Small intestine (tissue), 7 donors: ENCODE results near the gene NCAM1. TPM values are rescaled to one million over a fixed set of nuclear protein-coding genes. Genes with fewer than 3 reads are reported as not detected.

Experiments used
- DNase-seq, 2 donors: peaks; one replicate each; pipeline versions ENCODE4 v3.0.0 to v3.0.0-alpha.2; 2013
- FAIRE-seq: peaks from 2 replicates; lab custom pipeline; 2012; peaks lifted over from hg19 to GRCh38; lab: Jason Lieb, UNC
- H3K27ac ChIP-seq, 3 donors: one replicate each; pipeline ENCODE4 v1.5.1; 2013; ENCODE audit warnings: low read length in 2 of 3, mild to moderate bottlenecking in 2 of 3, control low read depth in 1 of 3, inconsistent platforms in 1 of 3, low read depth in 1 of 3, moderate library complexity in 1 of 3
- H3K27me3 ChIP-seq, 3 donors: one replicate each; pipeline ENCODE4 v1.6.1; 2013; ENCODE audit warnings: low read length in 3 of 3, inconsistent platforms in 1 of 3; ENCODE audit not compliant: control insufficient read depth in 3 of 3, insufficient read depth in 3 of 3
- H3K36me3 ChIP-seq, 3 donors: one replicate each; pipeline ENCODE4 v1.6.1; 2013; ENCODE audit warnings: low read length in 3 of 3, inconsistent platforms in 1 of 3, low read depth in 1 of 3, mild to moderate bottlenecking in 1 of 3, moderate library complexity in 1 of 3; ENCODE audit not compliant: control insufficient read depth in 3 of 3, insufficient read depth in 2 of 3
- H3K4me1 ChIP-seq, 3 donors: one replicate each; pipeline ENCODE4 v1.6.1; 2013; ENCODE audit warnings: low read length in 2 of 3, inconsistent platforms in 1 of 3, low read depth in 1 of 3, mild to moderate bottlenecking in 1 of 3, moderate library complexity in 1 of 3; ENCODE audit not compliant: control insufficient read depth in 3 of 3, insufficient read depth in 2 of 3
- H3K4me3 ChIP-seq, 3 donors: one replicate each; pipeline ENCODE4 v1.5.1; 2013; ENCODE audit warnings: low read length in 3 of 3, control low read depth in 1 of 3, inconsistent platforms in 1 of 3, low read depth in 1 of 3, mild to moderate bottlenecking in 1 of 3, moderate library complexity in 1 of 3
- H3K9me3 ChIP-seq, 2 donors: one replicate each; pipeline ENCODE4 v1.6.1; 2013; ENCODE audit warnings: low read depth in 1 of 2, low read length in 1 of 2; ENCODE audit not compliant: control insufficient read depth in 2 of 2, insufficient read depth in 1 of 2
- WGBS, 3 donors: extraction: QIAGEN DNeasy Blood & Tissue Kit; methylation state at CpG; one replicate each; pipeline ENCODE4 v1.1.7; 2013; 5-methylcytosine and 5-hydroxymethylcytosine counted together
- polyA plus RNA-seq, 4 donors: library from polyadenylated mRNA; stranded (reverse) in 3 of 4; unstranded in 1 of 4; fragments of 200-250 nt in 3 of 4; fragments of 120-200 nt in 1 of 4; gene quantifications; one replicate each; pipeline versions ENCODE4 v1.2.1 to v1.2.3, GENCODE V29; 2013
- donor health status: healthy with polysubstance abuse.
- donor health status: control.
- donor health status: control.
- donor health status: Bipolar disorder and iron deficiency.
- donor health status: healthy.

NCAM1 gene
- polyA plus RNA-seq, 4 donors, result 0.67 to 16.2 (median 9.1) TPM

DNA sequence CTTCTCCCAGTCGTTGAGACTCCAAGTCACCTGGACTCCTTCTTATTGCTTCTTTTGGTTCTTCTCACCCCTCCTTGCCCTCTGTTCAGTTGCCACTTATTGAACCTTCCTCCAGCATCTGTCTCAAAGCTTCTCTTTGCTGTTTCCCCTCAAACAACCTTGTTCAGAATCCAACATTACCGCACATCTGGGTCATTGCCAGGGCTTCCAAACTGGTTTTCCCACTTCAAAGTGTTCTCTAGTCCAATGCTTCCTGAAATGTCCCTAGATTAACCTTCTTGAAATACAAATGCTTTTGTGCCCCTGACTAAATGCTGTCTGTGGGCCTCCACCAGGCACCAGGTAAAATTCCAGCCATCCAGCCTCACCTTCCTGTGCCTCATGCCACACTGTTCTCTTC, 252.3 kb downstream of the NCAM1 start:
- no peak for DNase-seq
- no peak for FAIRE-seq

DNA sequence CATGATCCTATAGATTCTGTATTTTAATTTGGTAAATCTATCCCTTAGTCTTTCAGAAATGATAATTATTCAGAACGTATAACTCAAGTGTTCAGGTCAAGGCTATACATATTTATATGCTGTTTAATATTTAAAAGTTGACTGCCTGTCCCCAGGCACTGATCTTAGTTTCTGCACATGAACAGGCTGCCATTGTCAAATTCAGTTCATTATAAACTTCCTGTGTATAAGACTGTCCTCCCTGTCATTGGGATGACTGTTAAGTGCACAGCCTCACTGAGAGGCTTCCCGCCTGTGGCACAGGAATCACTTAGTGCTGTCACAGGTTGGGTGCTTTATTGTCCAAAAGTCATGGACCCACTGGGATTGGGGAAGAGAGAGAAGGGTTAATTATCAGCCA, 261.0 kb downstream of the NCAM1 start:
- Histone ChIP-seq H3K4me1 (no peaks in the 10 kb centered on the region), H3K27ac (no peak overlapping the region), H3K27me3 (peaks cover 0 to 2% (median 0%) of the 10 kb centered on the region in 3 donors), H3K4me3 (no peak overlapping the region), H3K36me3 (no peaks in the 10 kb centered on the region), H3K9me3 (no peaks in the 10 kb centered on the region)
- DNase-seq (no peak), FAIRE-seq (no peak)
- WGBS, 3 donors, result 69 to 83% (median 75%) methylated on average over 2 of the region's 2 CpGs

More for the DNA sequence above, 252.3 kb downstream of the NCAM1 start:
- Histone ChIP-seq H3K27me3 (peaks cover 0 to 2% (median 2%) of the 10 kb centered on the region in 3 donors), H3K36me3 (peaks cover 0 to 7% (median 0%) of the 10 kb centered on the region in 3 donors), H3K27ac (no peak overlapping the region), H3K9me3 (no peaks in the 10 kb centered on the region), H3K4me3 (no peak overlapping the region), H3K4me1 (no peaks in the 10 kb centered on the region)
- WGBS, 3 donors, result 51 to 74% (median 52%) methylated on average over 2 of the region's 2 CpGs

DNA sequence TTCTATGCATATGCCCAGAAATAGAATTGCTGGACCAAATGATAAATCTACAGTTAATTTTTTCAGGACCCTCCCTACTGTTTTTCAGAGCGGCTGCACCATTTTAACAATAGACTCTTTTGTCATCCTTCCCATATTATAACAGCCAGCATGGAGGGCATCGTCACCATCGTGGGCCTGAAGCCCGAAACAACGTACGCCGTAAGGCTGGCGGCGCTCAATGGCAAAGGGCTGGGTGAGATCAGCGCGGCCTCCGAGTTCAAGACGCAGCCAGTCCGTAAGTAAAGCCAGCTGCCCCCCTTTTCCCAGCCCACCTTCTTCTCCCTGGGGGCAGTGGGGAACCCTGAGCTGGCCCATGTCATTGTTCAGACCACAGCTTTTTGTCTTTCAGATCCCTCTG, 273.7 kb downstream of the NCAM1 start:
- H3K36me3 ChIP-seq, result peaks cover 0 to 6% (median 0%) of the 10 kb centered on the region in 3 donors
- 92 to 95% (median 93%) methylated on average over 14 of the region's 14 CpGs for WGBS, 3 donors
- no peak overlapping the region for H3K4me3 ChIP-seq
- no peak for FAIRE-seq
- H3K27ac ChIP-seq, result no peak overlapping the region
- no peaks in the 10 kb centered on the region for H3K9me3 ChIP-seq
- no peaks in the 10 kb centered on the region for H3K27me3 ChIP-seq
- no peak for DNase-seq
- no peaks in the 10 kb centered on the region for H3K4me1 ChIP-seq

DNA sequence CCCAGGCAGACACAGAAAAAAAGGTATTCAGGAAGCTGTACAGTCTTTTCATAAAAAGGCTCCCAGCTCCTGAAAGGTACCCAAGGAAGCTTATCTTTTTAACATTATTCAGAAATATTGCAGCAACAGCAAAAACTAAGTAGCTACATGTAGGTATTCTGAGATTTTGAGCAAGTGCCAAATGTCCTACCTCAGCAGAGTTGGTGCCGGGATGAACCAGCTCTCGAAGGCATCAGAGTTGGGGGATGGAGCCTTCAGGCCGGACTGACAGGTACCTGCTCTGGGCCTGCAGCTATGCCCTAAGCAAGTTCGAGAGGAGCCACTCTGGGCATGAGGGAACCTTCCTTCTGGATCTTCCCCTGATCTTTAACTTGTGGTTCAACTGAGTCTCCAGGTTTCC, 276.0 kb downstream of the NCAM1 start:
- 82 to 88% (median 85%) methylated on average over 4 of the region's 4 CpGs for WGBS, 3 donors
- no peak overlapping the region for H3K4me3 ChIP-seq
- H3K4me1 ChIP-seq, result no peaks in the 10 kb centered on the region
- H3K9me3 ChIP-seq, result no peaks in the 10 kb centered on the region
- H3K27ac ChIP-seq, result no peak overlapping the region
- peaks cover 0 to 6% (median 0%) of the 10 kb centered on the region in 3 donors for H3K36me3 ChIP-seq
- H3K27me3 ChIP-seq, result peaks cover 0 to 2% (median 0%) of the 10 kb centered on the region in 3 donors
- DNase-seq (no peak), FAIRE-seq (no peak)

DNA sequence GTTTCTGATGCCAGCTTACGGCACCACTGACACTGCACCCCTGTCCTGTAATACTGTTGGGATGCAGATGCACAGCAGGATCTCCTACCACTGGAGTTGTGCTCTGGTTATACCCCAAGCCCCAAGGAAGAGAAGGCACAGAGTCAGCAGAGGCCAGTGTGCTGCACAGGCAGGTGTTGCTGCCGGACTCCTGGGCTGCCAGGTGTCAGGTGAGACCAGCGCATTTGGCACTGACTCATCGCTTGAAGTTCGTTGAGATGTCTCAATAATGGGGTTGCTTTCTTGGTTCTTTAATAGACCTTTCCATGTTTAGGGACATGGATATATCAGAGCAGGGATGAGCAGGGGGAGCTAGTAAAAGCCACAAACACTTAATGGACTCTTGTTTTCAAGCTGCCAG, 277.5 kb downstream of the NCAM1 start:
- Histone ChIP-seq H3K9me3 (no peaks in the 10 kb centered on the region), H3K4me1 (peaks cover 0 to 2% (median 0%) of the 10 kb centered on the region in 3 donors), H3K4me3 (no peak overlapping the region), H3K27me3 (peaks cover 0 to 6% (median 2%) of the 10 kb centered on the region in 3 donors), H3K36me3 (peaks cover 0 to 2% (median 0%) of the 10 kb centered on the region in 3 donors), H3K27ac (no peak overlapping the region)
- DNase-seq (no peak), FAIRE-seq (no peak)
- WGBS, 3 donors, result 68 to 92% (median 87%) methylated on average over 5 of the region's 5 CpGs

DNA sequence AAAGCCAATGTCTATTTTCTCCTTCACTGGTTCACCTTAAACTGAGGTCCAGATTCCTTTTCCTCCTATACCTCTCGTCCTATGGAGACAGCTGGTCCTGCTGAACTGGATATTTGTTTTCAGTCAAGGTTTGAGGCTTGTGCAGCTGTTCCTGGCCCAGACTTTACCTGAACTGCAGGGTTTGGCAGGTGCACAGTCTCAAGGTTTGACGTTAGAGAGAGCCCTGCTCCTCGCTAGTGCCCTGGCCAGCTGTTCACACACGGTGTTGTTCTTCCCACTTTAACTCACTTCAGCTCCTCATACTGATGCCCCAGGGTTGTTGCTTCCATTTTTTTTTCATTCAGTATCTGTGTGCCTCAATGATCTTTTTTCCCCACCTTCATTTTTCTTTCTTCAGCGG, 279.2 kb downstream of the NCAM1 start:
- FAIRE-seq (no peak), DNase-seq (no peak)
- Histone ChIP-seq H3K36me3 (no peaks in the 10 kb centered on the region), H3K4me1 (peaks cover 0 to 2% (median 0%) of the 10 kb centered on the region in 3 donors), H3K9me3 (no peaks in the 10 kb centered on the region), H3K4me3 (no peak overlapping the region), H3K27ac (no peak overlapping the region), H3K27me3 (peaks cover 0 to 6% (median 2%) of the 10 kb centered on the region in 3 donors)
- 35 to 72% (median 43%) methylated on average over 5 of the region's 5 CpGs for WGBS, 3 donors

DNA sequence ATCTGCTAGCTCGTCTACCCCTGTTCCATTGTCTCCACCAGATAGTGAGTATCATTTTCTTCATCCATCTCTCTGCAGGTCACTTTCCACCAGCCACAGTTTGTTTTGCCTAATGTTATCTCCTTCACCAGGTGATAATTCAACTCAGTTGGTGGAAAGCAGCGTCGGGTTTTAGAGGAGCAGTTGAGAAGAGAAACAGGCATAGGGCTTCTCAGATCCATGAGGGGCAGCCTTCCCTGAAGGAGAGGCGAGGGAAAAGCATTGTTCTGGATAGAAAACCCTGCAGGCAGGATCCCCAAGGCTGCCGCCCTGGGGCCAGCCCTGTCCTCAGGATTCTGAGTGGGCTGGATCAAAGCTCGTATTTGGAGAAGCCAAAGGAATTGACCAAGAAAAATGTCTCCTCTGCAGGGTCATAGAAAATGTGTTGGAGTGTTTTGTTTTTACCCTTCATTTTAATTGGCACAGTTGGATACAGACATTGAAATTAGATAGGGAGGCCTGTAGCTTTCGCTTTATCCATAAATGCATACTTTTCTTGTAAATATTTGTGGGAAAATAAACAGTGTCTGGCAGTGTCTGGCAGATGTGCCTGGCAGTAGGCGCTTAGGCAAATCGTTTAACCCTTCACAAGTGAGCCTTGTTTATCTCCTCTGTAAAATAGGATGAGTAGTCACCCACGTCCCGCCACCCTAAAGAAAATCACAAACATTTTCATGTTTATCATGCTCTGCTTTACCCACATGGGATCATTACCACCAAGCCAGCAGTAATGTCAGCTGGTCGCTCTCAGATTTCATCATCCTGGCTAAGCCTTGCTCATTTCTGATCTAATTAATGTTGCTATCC, 279.8 kb downstream of the NCAM1 start:
- Histone ChIP-seq H3K4me3 (no peak overlapping the region), H3K9me3 (no peaks in the 10 kb centered on the region), H3K4me1 (peaks cover 0 to 2% (median 0%) of the 10 kb centered on the region in 3 donors), H3K27me3 (peaks cover 0 to 6% (median 2%) of the 10 kb centered on the region in 3 donors), H3K27ac (peak overlapping the region in 1 of 3 donors; percentile 23), H3K36me3 (no peaks in the 10 kb centered on the region)
- FAIRE-seq (no peak), DNase-seq (no peak)
- WGBS, 3 donors, result 58 to 64% (median 62%) methylated on average over 12 of the region's 12 CpGs

DNA sequence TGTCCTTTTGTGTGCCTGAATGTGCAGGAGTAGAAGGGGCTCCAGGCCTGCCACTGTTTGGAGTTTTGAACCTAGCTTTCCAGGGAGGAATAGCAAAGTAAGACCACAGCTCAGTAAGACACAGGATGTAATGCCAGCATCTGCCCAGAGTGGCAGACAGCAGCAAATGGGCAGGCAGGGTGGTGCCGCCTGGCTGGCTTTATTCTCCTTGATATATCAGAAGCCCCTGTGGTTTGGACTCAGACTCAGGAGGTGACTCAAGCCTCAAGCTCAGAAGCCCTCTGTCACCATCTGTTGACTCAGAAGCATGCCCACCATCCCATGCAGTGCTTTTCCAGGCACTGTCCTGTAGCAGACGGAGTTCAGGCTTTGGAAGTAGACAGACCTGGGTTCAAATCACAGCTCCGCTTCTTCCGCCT, 280.4 kb downstream of the NCAM1 start:
- FAIRE-seq (no peak), DNase-seq (no peak)
- H3K27me3 ChIP-seq, result peaks cover 0 to 6% (median 2%) of the 10 kb centered on the region in 3 donors
- H3K36me3 ChIP-seq, result no peaks in the 10 kb centered on the region
- peaks cover 0 to 2% (median 0%) of the 10 kb centered on the region in 3 donors for H3K4me1 ChIP-seq
- H3K9me3 ChIP-seq, result no peaks in the 10 kb centered on the region
- no peak overlapping the region for H3K4me3 ChIP-seq
- peak overlapping the region in 1 of 3 donors; percentile 23 for H3K27ac ChIP-seq
- 86 to 94% (median 92%) methylated on average over 4 of the region's 4 CpGs for WGBS, 3 donors
